Measurements from ENCODE around the gene MCTP1. TPM values are rescaled to one million over a fixed set of nuclear protein-coding genes. Genes with fewer than 3 reads are reported as not detected.
"Not testable (repeated sequence)": the region's sequence is repeated elsewhere in the genome, so short reads cannot be mapped to it uniquely, and the experiment has no call there.

MCTP1 gene
- polyA plus RNA-seq, 3 donors = 4.2 to 5.6 (median 4.9) TPM

DNA sequence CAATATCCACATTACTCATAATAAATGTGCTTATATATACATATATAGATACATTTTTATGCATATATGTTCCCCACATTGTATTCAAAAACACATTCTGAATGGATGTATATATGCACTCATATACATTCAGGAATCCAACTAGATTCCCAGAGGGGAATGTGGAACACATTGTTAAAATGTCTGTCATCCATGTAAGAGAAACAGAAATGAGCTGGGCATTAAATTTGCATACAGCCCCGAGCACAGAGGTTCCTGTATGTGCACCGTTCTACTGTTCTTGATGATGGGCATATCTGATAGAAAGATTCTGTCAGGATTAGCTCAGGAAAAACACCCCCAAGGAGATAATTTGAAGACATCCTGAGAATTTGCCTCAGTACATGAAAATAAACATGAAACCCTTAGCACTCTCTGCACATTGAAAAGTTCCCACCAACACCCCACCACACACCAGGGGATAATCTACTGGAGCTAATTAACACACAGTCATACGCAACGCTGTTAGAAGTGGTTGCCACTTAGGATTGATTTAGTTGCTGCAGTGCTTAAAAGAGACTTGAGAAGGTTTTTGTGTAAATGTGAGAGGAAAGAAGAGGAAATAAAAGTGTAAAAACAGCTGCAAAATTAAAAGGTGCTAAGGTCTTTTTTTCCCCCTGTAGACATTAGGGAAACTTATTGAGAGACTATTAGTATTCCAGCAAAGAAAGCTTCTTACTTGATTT, 443.1 kb downstream of the MCTP1 start:
- DNase-seq (ENCODE audit: low read depth in 3 of 3, low spot score in 2 of 3) = no peak

DNA sequence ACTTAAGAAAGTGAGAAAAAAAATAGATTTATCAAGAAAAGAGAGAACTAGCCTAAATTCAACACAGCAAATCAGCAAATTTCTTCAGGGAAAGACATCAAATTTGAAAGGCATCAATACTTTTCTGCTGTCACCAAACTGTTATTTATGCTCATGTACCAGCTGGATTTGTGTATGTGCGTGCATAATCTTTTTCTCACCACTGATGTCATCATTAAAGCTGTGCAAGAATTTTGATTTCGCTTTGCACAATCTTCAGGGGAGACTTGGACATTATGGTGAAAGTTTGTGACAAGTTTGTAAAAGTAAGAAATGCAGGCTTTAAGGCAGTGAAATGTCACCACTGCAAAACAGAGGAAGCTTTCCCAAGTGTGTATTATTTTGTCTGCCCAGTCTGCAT, 451.0 kb downstream of the MCTP1 start:
- no peak for DNase-seq (ENCODE audit: low read depth in 3 of 3, low spot score in 2 of 3)

DNA sequence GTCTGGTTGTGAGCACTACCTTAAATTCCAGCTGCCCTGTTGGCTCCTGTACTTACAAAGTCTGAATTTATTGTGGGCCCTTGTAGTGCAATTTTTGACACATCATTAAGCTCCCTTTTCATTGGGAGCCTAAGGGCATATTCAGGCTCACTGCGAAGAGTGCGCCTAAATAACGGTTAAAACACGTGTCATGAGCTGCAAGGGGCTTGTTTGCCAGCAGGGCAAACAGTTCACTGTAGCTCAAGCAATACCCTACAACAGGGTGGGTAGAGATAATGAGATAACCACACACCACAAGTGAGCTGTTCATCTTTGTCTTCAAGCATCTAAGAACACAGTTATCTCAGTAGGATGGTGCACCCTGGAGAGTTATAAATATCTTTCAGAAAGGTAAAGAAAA, 452.2 kb downstream of the MCTP1 start:
- no peak for DNase-seq (ENCODE audit: low read depth in 3 of 3, low spot score in 2 of 3)

DNA sequence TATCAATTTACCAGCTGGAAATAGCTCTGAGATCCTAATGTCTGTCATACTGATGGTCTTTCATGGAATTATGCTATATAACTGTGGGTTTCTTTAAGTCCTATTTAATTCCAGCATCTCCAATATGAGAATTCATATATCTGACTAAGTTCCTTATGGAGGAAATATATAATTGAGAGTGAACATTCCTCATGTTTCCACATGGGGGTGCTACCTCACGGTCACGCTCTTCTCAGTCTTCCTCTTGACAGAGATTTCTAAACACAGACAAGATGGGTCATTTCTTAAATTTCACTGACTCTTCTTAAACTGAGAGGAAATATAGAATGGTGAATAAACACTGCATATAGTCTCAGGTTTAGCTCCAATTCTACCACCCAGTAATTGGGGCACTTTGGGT, 454.4 kb downstream of the MCTP1 start:
- DNase-seq (ENCODE audit: low read depth in 3 of 3, low spot score in 2 of 3) = no peak

DNA sequence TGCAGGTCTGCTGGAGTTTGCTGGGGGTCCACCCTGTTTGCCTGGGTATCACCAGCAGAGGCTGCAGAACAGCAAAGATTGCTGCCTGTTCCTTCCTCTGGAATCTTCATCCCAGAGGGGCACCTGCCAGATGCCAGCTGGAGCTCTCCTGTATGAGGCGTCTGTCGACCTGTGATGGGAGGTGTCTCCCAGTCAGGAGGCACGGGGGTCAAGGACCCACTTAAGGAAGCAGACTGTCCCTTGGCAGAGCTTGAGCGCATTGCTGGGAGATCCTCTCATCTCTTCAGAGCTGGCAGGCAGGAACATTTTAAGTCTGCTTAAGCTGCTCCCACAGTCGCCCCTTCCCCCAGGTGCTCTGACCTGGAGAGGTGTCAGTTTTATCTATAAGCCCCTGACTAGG, 456.7 kb downstream of the MCTP1 start:
- not testable (repeated sequence) for DNase-seq (ENCODE audit: low read depth in 3 of 3, low spot score in 2 of 3)

DNA sequence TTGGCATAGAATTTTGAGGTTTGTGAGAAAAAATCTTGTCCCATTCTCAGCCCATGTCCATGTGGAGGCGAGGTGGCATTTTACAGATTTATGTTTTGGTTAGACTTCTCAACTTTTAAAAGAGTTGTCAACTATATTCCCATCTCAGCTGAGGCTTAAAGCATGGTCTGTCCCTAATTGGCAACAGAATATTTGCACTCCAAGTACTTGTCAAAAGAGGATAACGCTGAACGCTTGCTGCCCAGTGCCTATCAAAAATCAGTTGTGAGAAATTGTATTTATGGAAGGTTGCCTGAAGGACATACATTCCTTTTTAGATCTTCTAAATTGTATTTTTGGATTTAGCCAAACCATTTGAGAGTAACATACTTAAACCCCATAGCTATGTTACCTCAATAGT, 464.4 kb downstream of the MCTP1 start:
- DNase-seq (ENCODE audit: low read depth in 3 of 3, low spot score in 2 of 3) = no peak

DNA sequence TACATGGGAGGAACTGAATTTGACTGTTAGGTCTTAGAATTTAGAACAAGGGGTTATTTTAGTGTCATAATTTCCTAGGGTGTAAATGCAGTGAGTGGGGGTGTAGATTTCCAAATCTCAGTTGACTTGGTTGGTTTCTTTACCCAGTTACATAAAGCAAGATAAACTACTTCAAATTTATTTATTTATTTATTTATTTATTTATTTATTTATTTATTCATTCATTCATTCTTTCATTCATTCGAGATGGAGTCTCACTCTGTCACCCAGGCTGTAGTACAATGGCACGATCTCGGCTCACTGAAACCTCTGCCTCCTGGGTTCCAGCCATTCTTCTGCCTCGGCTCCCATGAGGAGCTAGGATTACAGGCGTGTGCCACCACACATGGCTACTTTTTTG, 466.0 kb downstream of the MCTP1 start:
- DNase-seq (ENCODE audit: low read depth in 3 of 3, low spot score in 2 of 3) = no peak

DNA sequence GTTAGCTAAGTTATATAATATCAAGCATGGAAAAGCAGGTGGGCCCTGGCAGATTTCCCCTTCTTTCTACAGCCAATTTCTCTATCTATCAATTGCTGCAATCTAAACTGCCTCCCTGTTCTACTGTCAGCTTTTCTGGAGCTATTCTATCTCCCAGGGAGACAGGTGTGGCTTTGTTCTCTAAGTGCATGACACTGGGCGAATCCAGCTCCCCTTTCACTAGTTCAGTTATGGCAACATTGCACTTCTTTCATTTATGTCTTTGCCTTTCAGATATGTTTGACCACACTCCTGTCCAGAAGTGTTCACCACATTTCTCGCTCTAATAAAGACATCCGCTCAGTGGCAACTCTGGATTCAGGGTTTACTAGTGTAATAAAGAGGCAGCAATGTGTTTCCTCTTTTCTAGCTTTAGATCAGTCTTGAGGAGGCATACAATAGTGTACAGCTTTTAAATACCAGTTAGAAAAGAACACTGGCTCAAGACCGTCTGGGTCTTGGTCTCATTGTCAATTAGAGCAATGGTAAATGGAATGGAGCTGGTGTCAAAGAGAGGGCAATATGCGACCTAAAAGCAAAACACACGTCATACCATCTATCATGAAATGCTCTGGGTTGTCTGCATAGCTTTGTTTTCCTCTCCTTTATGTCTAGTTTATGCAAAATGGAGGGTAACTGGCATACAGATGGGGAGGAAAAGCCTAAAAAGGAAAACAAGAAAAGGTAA, 469.4 kb downstream of the MCTP1 start:
- DNase-seq (ENCODE audit: low read depth in 3 of 3, low spot score in 2 of 3) = no peak

DNA sequence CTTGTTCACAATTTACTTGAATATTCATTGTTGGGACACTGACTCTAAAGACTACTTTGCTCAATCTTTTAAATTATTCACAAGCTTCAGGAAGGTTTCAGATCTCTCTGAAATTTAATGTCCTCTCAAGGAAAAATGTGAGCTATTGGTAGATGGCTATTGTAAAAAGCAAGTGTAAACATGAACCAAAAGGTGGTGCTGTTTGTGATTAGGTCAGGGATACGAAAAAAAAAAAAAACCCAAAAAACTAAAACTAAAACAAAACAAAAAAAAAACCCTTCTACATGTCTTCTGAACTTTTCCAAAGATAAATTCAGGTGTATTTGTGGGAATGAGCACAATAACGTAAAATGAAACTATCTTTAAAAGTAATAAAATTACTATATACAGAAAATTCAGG, 472.7 kb downstream of the MCTP1 start:
- no peak for DNase-seq (ENCODE audit: low read depth in 3 of 3, low spot score in 2 of 3)

DNA sequence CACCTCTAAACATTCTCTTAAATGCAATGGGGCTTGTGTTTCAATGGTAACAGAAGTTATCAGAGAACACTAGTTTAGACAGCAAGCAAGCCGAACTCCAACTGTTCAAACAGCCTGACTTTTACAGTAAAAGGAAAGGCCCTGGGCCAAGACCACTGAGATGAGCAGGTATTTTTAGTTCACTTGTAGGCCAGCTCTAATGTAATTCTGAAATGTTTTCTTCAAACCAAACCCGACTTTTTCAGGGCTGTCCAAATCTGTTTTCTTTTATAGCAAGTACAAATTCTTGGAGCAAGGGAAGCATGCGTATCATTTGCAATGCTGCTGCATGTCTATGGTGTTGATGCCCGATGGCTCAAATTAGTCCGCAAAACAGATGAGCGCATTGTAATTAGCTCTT, 473.6 kb downstream of the MCTP1 start:
- DNase-seq (ENCODE audit: low read depth in 3 of 3, low spot score in 2 of 3) = no peak

DNA sequence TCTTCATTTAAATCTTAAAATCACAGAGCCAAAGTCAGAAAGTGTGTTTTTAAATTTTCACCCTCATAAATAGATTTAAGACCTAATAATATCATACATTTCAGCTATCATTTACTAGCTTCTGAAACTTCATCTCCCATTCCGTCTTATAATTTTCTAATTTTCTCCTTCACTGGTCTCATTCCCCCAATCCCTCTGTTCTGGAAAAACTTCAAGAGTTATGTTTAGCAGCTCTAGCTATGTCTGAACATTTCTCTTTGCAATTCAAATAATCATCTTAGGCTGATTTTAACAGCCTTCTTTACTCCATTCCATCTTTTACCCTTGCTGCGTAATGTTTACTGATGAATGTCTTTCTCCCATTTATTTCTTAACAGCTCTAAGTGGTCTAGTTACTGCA, 474.0 kb downstream of the MCTP1 start:
- DNase-seq (ENCODE audit: low read depth in 3 of 3, low spot score in 2 of 3) = no peak

DNA sequence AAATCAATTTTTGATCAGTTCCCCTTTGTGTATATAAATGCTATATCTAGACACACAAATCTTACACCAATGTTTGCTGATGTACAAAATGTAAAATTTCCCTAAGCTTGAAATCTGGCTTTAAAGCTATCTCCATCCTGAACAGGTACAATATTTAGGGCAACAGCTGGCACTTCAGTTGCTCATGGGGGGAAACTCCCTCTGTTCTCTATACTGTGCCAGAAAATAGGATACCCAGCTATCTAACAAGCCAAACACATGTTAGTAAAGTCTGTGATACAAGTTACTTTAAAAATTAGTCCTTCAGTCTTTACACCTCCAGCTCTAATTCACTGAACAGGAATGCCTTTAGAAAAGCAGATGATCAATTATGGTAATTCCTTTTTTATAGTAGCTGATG, 474.6 kb downstream of the MCTP1 start:
- no peak for DNase-seq (ENCODE audit: low read depth in 3 of 3, low spot score in 2 of 3)

DNA sequence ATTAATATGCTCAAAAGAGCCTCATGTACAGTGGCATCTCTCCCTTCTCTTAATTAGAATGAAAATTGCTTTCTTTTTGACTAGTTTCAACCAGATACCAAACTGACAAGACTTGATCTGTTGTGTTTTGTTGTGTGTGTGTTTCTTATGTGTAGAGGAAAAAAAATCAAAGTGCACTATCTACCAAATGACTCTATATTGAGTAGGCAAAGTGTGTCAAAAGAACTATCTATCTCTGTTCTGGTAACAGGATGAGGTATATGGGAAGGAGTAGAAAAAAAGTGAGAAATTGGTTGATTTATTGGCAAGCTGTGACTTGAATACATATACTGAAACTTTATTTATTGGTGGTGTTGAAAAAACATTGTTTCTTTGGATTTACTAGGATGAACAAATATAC, 476.4 kb downstream of the MCTP1 start:
- DNase-seq (ENCODE audit: low read depth in 3 of 3, low spot score in 2 of 3) = no peak

DNA sequence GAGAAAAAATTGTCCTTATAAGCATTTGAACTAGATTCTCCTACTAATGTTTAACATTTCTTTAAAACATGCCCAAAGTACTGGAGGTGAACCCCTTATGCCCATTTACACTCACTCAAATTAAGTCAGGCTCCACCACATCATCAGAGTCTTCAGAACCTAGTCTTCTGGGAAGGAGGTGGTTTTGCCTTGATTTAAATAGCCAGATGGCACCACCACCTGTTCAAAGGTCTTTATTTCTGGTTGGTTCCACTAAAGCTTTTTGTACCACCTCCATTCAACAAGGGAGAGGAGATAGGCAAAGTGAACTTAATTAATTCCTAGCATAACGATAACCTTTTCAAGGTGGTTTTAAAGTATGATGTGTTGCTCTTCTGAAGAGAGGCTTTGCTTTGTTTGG, 476.9 kb downstream of the MCTP1 start:
- DNase-seq (ENCODE audit: low read depth in 3 of 3, low spot score in 2 of 3) = no peak

DNA sequence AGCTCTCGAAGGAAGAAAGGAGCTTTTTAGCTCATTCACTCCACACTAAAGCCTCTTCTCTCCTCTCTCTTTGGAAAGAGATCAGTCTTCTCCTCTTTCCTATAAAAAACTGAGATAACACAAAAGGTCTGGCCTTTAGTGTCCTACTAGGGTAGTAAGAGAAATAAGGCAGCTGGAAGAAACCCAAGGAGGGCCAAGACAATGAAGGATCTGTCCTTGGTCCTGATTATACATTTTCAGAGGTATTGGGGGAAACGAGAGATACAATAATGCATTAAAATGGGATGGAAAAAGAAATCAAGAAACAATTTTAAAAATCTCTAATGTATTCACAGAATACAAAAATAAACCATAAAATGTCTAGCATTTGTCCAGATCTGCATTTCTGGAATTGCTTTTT, 482.4 kb downstream of the MCTP1 start:
- no peak for DNase-seq (ENCODE audit: low read depth in 3 of 3, low spot score in 2 of 3)

DNA sequence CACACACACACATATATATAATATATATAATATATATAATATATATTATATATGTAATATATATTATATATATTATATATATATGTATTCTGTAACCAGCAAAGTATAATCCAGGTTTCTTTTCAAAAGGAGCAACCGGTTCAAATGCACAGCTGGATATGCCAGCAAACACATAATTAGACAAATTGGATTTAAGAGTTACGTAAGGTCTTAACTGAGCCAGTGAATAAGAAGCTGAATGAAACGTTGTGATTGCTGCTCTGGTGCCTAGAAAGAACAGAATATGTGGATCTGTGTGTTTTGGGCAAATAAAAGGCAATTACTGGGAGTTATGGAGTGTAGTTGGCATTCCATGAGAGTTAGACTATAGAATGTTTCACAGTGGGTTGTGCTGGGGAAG, 488.3 kb downstream of the MCTP1 start:
- DNase-seq (ENCODE audit: low read depth in 3 of 3, low spot score in 2 of 3) = no peak

DNA sequence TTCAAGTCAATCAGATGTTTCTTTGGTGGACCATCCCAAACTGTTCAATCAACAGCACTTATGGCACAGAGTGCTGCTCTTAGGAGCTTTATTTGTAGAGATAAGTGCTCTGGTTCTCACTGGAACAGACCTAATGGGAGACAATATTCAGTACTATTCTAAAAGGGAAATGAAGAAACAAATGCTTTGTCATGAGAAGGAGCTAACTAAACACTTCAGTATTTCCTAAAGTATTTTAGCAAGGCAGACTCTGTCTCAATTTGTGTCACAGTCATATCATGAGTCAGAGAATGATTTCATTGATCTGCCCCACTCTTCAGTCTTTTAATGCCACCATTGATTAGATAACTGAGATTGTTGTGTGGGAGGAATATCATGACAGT, 491.1 kb downstream of the MCTP1 start:
- no peak for DNase-seq (ENCODE audit: low read depth in 3 of 3, low spot score in 2 of 3)

DNA sequence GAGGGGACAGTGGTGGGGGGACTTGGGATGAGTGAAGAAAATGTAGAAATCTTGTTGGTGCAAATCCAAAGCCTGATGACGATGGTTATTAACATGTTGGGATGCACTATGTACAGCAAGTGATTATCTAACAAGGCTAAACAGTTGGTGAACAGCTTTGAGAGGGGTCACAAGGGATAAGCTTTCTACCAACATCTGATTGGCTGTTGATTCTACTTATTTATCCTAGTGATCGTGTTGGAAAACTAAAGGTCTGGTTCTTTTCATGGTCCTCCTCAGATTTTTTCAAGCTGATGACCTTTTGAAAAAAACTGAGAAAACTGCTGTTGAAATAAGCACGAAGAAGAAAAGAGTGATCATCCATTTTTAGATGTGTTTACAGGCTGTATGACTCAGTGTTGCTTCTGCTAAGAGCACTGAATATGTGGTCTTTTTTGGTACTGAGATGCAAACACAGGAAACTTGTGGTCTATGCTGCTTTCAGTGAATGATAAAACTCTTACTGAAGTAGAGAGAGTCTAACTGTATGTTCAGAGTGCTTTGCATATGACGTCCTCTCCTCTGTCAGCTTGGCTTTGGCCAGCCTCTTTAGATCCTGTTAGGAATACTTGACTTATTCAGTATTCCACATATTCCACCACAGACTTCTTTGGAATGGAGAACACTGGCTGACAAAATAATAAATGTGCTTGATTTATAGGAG, 491.6 kb downstream of the MCTP1 start:
- DNase-seq (ENCODE audit: low read depth in 3 of 3, low spot score in 2 of 3) = no peak

DNA sequence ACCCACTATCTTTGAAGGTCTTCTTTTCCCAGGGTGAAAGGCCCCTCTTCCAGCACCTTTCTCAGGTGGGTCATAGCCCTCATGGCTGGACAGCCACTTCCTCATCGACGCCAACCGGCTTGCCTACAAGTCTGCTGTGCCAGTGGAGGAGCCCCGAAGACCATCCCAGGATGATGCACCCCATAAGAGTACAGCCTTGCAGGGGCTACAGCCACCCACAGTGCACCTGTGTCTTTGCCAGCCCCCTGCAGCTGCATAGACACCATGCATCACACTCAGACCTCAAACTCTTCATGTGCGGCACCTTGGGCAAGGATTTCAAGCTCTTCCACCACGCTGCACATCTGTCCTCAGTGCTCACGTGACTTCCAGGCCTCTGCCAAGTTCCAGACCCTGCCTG, 493.1 kb downstream of the MCTP1 start:
- no peak for DNase-seq (ENCODE audit: low read depth in 3 of 3, low spot score in 2 of 3)

DNA sequence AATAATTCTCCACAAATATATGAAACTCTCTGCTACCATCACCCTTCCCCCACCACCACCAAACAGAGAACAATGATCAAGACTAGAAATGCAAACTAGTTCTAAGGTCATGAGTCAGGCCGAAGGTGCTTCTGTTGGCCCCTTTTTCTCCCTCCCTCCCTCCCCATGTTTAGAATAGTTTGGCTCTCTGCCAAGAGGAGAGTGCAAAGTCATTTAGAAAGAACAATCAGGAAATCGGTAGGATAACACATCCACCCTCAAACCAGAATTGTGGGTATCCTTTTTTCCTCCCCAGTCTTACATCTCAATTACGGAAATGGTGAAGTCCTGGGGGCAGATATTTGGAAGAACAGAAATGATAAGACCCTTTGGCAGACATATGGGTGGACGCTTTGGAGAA, 496.4 kb downstream of the MCTP1 start:
- DNase-seq (ENCODE audit: low read depth in 3 of 3, low spot score in 2 of 3) = no peak

DNA sequence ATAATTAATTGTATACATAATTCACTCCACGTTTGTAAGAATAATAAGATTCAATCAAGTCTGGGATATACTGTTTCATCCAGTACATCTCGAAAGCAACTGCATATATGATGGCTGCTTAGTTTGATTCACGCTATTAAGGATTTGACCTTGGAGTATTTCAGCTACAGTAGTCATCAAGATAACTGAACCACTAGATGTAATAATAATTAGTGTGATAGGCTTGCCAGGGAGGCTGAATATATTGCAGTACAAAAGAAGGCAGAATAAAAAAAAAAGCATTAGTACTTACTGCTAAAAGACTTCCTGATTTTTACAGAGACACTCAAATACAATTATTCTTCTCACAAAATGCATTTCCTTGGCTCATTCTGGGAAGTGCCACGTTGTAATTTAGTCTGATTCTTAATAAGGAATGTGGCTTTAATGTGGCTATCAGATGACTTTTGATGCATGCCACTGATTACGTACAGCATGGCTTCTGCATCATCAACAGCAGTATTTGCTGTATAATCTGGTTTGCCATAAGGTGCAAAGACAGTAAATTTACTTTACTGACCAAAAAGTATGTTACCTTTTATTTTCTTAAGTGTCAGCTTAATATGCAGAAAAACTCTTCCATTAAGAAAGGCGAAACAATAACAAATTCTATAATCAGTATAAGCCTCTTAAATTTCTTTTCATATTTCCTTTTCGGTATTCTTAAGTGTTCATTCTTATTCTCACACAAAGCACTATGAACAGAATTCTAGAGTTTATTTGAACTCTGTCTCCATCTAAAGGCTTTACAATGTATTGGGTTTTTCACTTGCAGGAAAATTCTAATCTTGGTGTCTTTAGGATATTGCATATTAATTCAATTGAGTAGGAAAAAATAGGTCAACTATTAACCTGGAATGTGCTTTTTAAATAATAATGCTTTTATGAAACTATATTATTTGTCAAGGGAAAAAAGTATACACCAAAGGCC, 500.1 kb downstream of the MCTP1 start:
- DNase-seq (ENCODE audit: low read depth in 3 of 3, low spot score in 2 of 3) = no peak

Measured in right renal cortex interstitium (tissue), 3 donors.